ENCODE results near the gene FTCD. TPM values are rescaled to one million over a fixed set of nuclear protein-coding genes. Genes with fewer than 3 reads are reported as not detected.

Gene FTCD
- total and polyA plus RNA-seq, 2 of the 4 experiments (the other 2 are of a cell fraction): 0.55 TPM; not detected in 1

GRCh38 chr21:46087641-46088040 lies 67.7 kb downstream of the FTCD start:
- Histone ChIP-seq H4K8ac (ENCODE audit: low read depth in 2 of 2, low read length in 2 of 2) (no peak overlapping the region), H3K4ac (ENCODE audit: low read depth, low read length) (no peak overlapping the region), H3K23ac (ENCODE audit: low read depth, low read length) (no peak overlapping the region), H2BK20ac (ENCODE audit: low read depth, low read length) (no peak overlapping the region), H3K9ac (ENCODE audit: low read depth, low read length) (no peak overlapping the region), H3K4me3 (ENCODE audit: insufficient read depth, low read depth, low read length) (no peak overlapping the region), H2AFZ (replicated peaks; ENCODE audit: low read length, poor library complexity) (no peak overlapping the region), H2AK5ac (ENCODE audit: low read depth, low read length) (no peak overlapping the region), H4K20me1 (ENCODE audit: insufficient read depth, low read length) (0 out of 2 replicates have a peak, but pooled peaks cover 3% of the 10 kb centered on the region), H3K56ac (ENCODE audit: extremely low read depth, insufficient read depth, low read length) (no peak overlapping the region), H3K9me3 (ENCODE audit: control insufficient read depth, insufficient read depth, low read length) (peaks cover 3% of the 10 kb centered on the region; the same call in 1 of the 2 replicates), H3K4me1 (ENCODE audit: control insufficient read depth, insufficient read depth, low read length) (peaks cover 6% of the 10 kb centered on the region), H4K5ac (ENCODE audit: low read depth, low read length) (no peak overlapping the region), H3K27me3 (ENCODE audit: control insufficient read depth, insufficient read depth, low read length) (no peaks in the 10 kb centered on the region), H3K9me1 (ENCODE audit: insufficient read depth, low read length) (peaks cover 6% of the 10 kb centered on the region), H3K79me1 (ENCODE audit: low read depth in 1 of 2, low read length in 2 of 2) (peaks cover 0 to 9% of the 10 kb centered on the region in 2 experiments; a peak in 2 of 4 replicates), H3K36me3 (ENCODE audit: control insufficient read depth, insufficient read depth, low read length) (no peaks in the 10 kb centered on the region), H2AK9ac (replicated peaks; ENCODE audit: low read depth, low read length, poor library complexity) (no peak overlapping the region), H2BK5ac (ENCODE audit: low read depth, low read length, poor library complexity, severe bottlenecking) (no peak overlapping the region), H2BK15ac (ENCODE audit: low read depth, low read length) (no peak overlapping the region), H3K4me2 (ENCODE audit: low read depth, low read length) (no peak overlapping the region), H4K91ac (ENCODE audit: insufficient read depth, low read depth, low read length) (no peak overlapping the region), H3K18ac (ENCODE audit: low read depth, low read length) (no peak overlapping the region), H3K27ac (ENCODE audit: insufficient read depth, low read length) (no peak overlapping the region), H2BK120ac (ENCODE audit: low read depth, low read length) (no peak overlapping the region), H3K14ac (replicated peaks; ENCODE audit: low read depth, low read length) (no peak overlapping the region)
- WGBS, 2 experiments (ENCODE audit: extremely low coverage in 2 of 2, insufficient read length in 1 of 2): no CpG with 5 or more reads among the region's 1 CpG
- CTCF ChIA-PET: interaction anchor here (0.8 kb wide), 1 partner anchor 51 kb away, joined by 3 read pairs; no protein-coding TSS in a partner anchor
- TF ChIP-seq USF2 (IDR thresholded peaks at IDR 0.05; ENCODE audit: low read depth, low read length) (no peak), POLR2A (IDR thresholded peaks at IDR 0.05; ENCODE audit: low read depth, low read length) (no peak), SMC3 (IDR thresholded peaks at IDR 0.05; ENCODE audit: low read depth, low read length) (no peak), CHD1 (IDR thresholded peaks at IDR 0.05; ENCODE audit: low read depth, low read length) (no peak), RFX5 (IDR thresholded peaks at IDR 0.05; ENCODE audit: low read depth, low read length) (no peak), CEBPB (IDR thresholded peaks at IDR 0.05; ENCODE audit: low read depth, low read length) (no peak), CTCF (conservative IDR thresholded peaks at IDR 0.05; ENCODE audit: low read depth, low read length) (no peak), RCOR1 (IDR thresholded peaks at IDR 0.05; ENCODE audit: insufficient replicate concordance, low read length) (no peak), MAZ (IDR thresholded peaks at IDR 0.05; ENCODE audit: borderline replicate concordance, low read depth, low read length) (no peak), FOS (IDR thresholded peaks at IDR 0.05; ENCODE audit: low read depth, low read length) (no peak), RAD21 (IDR thresholded peaks at IDR 0.05; ENCODE audit: low read length) (no peak), ELK1 (IDR thresholded peaks at IDR 0.05; ENCODE audit: borderline replicate concordance, low read depth, low read length) (no peak), NFE2L2 (IDR thresholded peaks at IDR 0.05; ENCODE audit: low read depth, low read length) (no peak), BHLHE40 (IDR thresholded peaks at IDR 0.05; ENCODE audit: low read depth, low read length) (no peak), MXI1 (IDR thresholded peaks at IDR 0.05; ENCODE audit: borderline replicate concordance, low read depth, low read length) (no peak), MAFK (IDR thresholded peaks at IDR 0.05; ENCODE audit: low read depth, low read length) (no peak)
- intact Hi-C loops (cut with micrococcal nuclease) (no loop called here), in situ Hi-C loops (cut with MboI; ENCODE audit: low sequenced_read_pairs) (no loop called here), dilution Hi-C loops (cut with HindIII; ENCODE audit: low sequenced_read_pairs, unreplicated experiment) (no loop called here)
- POLR2A ChIA-PET (ENCODE audit: unreplicated experiment): no interaction called here
- no TSS peak for BruUV-seq (replicated peaks)
- no peak for DNase-seq
- ATAC-seq (ENCODE audit: low read depth): no peak
